HG02678 (cell line): Measurements from ENCODE around the gene RAD50.

Experiments used
- ATAC-seq: cut with Tn5 transposase; IDR thresholded peaks from one replicate; pipeline ENCODE4 v1.9.1; 2021; ENCODE audit warnings: mild to moderate bottlenecking, moderate library complexity; ENCODE audit not compliant: unreplicated experiment

RAD50 gene

GRCh38 chr5:132673939-132674630 is 117.3 kb downstream of the RAD50 start, which contains the start of gene IL4:
Gene IL4, plus strand, starts transcription at chr5:132673989. Its CDS starts 62 bp downstream, at chr5:132674051.
- ATAC-seq, result peak; percentile 12

GRCh38 chr5:132674671-132675506 is 118.1 kb downstream of the RAD50 start:
- peak; percentile 81 for ATAC-seq

DNA sequence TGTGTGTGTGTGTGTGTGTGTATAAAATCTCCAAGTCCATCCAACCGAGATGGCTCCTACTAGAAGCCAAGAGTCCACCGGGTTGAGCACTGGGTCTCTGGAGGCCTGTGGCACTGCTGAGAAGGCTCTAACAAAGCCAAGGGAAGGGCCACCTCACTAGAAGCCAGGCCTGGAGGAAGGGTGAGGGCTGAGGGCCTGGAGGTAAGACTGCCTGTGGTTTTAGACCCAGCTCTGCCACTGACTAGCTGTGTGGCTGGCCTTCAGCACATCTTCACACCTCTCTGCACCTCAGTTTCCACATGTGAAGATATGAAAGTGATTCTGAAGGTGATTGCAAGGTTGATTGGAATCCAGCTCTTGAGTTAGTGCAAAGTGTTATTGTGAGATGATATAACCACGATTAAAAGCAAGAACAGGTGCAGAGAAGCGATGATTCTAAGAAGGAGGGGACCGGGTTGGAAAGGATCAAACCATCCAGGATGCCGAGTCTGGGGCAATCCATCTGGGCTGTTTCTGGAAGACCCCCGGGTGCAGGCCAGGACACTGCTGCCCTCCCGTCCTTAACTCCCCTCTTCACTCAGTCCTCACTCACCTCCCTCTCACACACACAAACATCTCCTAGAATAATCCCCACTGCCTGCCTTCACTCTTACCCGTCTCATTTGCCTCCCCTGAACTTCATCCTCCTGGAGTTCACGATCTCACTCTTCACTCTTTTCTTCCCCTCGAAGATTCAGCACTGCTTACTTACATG is 119.3 kb downstream of the RAD50 start:
- ATAC-seq, result no peak

- ATAC-seq, result no peak
These were observed 120.4 kb downstream of the RAD50 start for GRCh38 chr5:132677191-132677590.

GRCh38 chr5:132677682-132678400 is 121.1 kb downstream of the RAD50 start:
- no peak for ATAC-seq

DNA sequence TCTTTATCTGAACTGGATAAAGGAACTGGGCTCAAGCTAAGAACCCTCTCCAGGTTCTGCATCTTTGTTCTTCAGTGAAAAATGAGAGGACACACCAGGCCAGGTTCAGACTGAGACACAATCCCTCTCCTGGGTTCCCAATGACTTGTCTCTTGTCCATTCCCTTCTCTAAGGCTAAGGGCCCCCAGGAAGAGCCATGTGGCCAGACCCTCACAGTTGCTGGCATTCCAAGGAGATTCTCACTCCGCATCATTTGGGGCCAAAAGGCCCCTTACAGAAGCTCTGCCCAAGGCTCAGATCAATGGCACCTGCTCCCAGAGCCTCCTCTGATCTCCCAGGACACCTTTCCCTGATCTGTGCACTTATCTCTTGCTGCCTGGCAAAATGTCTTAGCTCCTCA is 122.0 kb downstream of the RAD50 start:
- ATAC-seq, result no peak

GRCh38 chr5:132679166-132679565 is 122.4 kb downstream of the RAD50 start:
- ATAC-seq, result no peak

DNA sequence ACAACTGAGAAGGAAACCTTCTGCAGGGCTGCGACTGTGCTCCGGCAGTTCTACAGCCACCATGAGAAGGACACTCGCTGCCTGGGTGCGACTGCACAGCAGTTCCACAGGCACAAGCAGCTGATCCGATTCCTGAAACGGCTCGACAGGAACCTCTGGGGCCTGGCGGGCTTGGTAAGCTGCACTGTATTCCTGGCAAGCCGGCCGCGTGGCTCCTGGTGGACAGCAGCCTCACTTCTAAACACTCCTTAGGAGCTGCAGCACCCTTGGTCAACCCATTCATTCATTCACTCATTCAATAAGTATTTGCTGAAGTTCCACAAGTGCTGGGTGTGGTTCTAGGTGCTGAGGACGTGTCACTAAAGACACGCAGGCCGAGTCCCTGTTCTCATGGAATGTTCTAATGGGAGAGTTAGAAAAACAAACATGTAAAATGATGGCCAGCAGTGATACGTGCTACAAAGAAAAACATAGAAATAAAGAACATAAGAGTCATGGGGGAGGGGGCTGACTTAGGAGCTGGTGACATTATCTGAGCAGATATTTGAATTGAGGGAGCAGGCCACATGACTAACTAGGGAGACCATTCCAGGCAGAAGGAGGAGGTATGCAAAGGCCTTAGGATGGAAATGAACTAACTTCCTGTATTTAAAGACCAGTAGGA is 123.1 kb downstream of the RAD50 start:
- no peak for ATAC-seq

GRCh38 chr5:132680780-132681475 is 124.2 kb downstream of the RAD50 start:
- no peak for ATAC-seq

DNA sequence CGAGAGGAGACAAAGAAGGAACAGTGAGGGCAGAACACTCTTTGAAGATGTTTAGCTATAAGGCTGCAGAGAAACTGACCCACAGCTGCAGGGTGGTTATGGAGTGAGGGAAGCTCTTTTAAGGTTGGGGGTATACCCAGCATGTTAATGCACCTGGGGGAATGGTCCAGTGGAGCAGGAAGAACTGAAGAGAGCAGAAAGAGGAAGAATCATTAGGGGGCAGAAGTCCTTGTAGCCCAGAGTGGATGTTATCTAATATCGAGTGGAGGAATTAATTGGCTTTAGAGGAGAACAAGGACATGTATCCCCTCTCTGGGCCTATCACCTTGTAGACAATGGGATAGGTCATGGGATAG is 124.7 kb downstream of the RAD50 start:
- ATAC-seq, result no peak

- no peak for ATAC-seq
These were observed 125.2 kb downstream of the RAD50 start for GRCh38 chr5:132681983-132682382.

- no peak for ATAC-seq
These were observed 127.7 kb downstream of the RAD50 start for GRCh38 chr5:132684491-132684890.

DNA sequence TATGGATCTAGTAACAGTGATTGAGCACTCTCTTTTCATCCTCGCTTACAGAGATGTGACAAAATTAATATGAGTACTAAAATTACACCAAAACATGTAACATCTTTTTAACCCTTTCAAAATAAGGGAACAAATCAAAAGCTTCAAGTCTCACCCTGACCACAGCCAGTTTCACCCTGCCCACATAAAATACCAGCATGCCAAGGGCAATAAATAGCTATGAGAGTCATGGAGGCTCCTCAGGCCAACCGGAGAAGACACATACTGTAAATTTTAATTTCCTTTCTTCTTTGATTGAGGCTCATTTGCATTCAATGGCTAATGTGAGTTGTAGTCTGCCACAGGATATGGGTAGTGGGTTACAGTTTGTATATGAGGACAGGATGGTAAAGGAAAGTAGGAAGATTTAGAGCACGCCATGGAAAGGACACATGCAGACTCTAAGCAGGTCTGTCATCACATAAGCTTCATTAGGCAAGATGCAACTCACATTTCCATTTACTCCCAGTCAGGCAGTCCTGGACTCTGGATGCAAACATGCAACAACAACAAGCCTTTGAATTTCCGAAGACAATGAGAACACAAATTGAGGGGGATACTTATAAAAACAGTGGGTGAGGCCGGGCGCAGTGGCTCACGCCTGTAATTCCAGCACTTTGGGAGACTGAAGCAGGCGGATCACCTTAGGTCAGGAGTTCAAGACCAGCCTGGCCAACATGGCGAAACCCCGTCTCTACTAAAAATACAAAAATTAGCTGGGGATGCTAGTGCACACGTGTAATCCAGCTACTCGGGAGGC is 128.3 kb downstream of the RAD50 start:
- no peak for ATAC-seq

GRCh38 chr5:132686193-132686592 is 129.4 kb downstream of the RAD50 start:
- no peak for ATAC-seq

DNA sequence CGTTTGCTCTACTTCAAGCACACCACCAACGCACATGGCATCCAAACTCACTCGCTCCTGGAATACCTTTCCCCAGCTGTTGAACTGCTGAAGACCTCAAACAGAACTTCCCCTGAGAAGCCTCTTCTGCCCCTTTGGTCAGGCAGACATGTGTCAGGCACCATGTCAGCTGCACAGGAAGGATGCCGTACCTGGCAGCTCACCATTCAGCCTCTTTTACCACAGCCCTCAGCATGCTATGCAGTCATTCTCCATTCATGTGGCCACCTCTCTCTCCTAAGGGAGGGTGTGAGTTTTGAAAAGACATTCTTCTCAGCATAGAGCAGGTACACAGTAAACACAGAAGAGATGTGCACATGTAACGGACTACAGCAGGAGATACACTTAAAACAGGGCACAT is 131.2 kb downstream of the RAD50 start:
- peak; percentile 47 for ATAC-seq

- peak; percentile 54 for ATAC-seq
These were observed 132.0 kb downstream of the RAD50 start for GRCh38 chr5:132688536-132689339.

DNA sequence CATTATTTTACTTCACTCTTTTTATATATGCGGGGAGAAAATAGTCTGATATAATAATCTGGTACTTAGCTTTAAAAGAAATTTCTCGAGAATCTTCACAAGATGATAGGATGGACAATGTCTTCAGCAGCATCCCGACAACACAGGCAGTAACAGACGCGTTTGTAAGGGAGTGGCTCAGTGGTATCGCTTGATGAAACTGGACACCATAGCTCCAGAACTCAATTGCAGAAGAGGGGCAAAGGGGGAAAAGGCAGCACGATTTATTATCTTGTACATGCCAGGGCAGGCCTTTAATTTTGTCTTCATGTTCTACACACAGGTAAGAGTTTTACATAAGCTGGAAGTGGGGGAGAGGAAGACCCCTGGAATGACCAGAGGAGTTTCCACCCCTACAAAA is 132.7 kb downstream of the RAD50 start:
- ATAC-seq, result no peak

DNA sequence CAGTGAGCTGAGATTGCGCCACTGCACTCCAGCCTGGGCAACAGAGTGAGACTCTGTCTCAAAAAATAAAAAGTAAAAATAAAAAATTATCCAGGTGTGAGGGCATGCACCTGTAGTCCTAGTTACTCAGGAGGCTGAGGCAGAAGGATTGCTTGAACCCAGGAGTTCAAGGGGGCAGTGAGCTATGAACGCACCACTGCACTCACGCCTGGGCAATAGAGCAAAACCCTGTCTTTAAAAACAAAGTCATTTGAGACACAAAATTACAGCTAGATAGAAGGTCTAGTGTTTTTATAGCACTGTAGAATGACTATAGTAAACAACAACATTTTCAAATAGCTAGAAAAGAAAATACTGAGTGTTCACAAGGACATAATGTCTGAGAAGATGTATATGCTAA is 133.4 kb downstream of the RAD50 start:
- ATAC-seq, result no peak
